ENCODE measurements around the gene PRKAG1.

Gene PRKAG1

DNA sequence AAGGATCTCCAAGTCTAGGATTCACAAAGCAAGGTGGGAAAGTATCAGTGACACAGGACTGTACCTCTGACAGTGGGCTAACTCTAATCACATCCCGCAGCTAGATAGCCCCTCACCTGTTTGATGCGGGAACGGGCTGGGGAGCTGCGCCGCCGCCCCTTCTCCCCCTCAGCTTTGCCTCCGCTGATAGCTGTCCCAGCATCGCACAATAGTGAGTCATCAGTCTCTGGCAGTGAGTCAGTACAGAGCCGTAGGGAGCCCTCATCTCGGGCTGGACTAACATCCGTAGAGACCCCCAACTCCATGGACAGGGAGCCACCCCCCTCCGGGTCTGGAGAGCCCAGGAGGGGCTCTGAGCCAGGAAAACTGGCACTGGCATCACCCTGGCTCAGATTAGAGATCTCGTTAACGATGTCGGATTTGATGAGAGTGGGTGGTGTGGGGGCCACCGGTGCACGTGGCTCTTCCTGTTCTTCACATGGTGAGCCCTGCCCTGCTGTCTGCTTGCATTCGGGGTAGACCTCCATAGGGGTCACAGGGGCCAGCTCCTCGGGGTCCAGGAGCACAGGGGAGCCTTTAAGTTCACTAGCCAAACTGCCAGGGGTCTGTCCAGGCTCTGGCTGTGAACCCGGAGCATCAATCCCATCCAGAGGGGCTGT is 31.1 kb upstream of the PRKAG1 start:
- DNase-seq (ENCODE audit: low spot score), result peak; percentile 45

GRCh38 chr12:49048953-49049352 is 30.4 kb upstream of the PRKAG1 start:
- no peak for DNase-seq (ENCODE audit: low spot score)

DNA sequence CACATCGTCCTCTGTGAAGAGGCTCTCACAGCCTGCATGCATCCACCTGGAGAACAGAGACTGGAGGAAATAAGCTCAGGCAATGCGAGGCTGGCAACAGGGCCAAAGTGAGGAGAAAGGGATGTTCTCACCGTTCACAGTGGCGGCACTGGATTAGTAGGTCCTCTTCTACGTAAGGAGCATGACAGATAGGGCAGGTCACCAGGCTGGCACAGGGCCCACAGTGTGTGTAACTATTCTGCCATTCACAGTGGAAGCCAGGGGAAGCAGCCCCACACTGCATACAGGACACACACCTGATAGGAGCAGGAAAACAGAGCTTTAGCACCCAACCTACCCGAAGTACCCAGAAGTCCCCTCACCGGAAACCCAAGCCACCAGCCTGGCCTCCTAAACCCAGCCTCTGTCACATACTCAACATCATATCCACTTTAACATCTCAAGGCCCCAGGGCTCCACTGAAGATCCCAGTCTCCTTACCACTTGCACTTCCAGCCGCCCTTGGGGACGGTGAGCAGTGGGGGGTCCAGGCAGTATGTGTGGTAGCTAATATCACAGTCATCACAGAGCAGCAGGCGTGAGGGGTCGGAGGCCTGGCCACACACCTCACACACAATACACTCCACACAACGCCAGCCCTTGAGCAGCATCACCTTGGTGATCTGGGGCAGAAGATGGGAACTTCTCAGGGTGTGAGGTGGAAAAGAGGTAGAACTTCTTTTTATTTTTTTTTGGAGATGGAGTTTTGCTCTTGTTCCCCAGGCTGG is 27.7 kb upstream of the PRKAG1 start:
- DNase-seq (ENCODE audit: low spot score), result no peak

- DNase-seq (ENCODE audit: low spot score), result no peak
Observed at GRCh38 chr12:49044660-49045059, 26.1 kb upstream of the PRKAG1 start.

GRCh38 chr12:49043856-49044258 is 25.3 kb upstream of the PRKAG1 start:
- DNase-seq (ENCODE audit: low spot score), result peak; percentile 45

DNA sequence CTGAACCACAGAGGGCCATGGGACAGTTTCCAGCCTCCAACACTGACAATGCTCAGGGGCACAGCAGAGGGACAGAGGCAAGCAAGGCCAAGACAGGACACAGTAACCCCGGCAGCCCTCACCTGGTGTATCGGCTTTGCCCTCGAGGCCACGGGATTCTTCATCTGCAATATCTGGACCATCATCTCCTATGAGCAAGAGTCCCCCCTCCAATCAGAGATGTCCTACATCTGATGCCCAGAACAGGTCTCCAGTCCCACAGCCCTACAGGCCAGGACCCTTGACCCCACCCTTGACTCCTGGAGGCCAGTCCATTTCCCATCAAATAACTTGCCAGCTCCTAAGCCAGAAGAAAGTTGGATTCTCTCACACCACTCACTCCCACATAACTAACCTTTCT is 24.7 kb upstream of the PRKAG1 start:
- DNase-seq (ENCODE audit: low spot score), result no peak

DNA sequence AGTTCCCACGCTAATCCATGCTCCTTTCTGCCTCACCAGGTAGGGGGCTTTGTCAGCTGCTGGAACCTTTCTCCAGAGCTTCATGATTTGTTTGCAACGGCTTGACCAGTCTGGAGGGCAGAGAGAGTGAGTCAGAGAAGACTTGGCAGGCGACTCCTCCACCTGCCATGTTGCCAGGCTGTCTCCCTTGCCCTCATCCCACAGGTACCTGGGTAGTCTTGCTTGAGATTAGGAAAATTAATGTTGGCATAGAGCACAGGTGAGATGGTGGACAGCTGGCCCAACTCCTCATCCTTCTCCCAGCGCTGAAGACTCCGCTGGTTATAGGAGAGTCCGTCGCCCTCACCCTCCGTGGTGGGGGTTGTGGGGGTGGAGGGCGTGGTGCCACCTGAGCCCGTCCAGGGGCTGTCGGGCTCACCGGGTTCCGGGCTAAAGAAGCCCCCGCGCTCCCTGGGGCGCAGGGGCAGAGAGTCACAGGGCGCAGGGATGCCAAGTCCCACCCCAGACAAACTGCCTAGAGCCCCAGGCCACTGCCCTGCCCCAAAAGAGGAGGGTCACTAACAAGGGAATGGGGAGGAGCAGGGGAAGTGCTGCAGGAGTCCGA is 23.4 kb upstream of the PRKAG1 start:
- no peak for DNase-seq (ENCODE audit: low spot score)

DNA sequence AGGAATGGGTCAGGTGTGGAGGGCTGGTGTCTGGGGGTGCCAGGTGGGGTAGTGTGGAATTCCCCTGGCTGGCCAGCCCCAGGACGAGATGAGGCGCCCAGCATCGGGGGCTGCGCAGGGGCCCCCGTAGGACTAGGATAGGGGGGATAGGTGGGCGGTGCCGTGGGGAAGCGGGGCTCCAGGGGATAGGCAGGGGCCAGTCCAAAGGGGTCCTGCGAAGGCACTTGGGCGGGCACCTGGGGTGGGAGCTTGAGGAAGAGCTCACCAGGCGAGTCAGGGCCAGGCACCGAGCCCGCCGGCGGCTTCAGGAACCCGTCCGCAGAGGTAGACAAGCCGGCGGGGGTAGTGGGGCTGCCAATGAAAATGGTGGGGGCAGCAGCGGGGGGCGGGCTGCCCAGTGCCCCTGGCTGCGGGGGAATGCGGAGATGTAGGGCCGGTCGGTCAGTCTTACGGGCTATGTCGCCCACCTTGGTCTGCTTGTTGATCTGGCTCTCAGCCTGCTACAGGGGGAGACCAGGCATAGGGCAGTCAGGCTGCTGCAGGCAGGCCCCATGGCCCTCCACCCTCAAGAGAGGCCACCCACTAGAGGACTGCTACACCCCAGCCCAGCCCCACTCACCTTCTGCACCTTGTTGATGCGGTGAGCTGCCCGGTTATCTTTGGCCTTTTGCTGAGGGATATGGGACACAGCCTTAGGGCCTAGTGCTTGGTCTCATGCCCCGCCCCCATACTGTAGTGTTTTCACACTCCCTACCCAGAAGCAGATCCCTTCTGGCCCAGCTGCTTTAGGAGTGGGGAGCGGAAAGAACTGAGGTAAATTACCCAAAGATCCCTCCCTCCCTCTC is 22.7 kb upstream of the PRKAG1 start:
- DNase-seq (ENCODE audit: low spot score), result no peak

GRCh38 chr12:49040364-49040855 is 21.8 kb upstream of the PRKAG1 start:
- DNase-seq (ENCODE audit: low spot score), result no peak

DNA sequence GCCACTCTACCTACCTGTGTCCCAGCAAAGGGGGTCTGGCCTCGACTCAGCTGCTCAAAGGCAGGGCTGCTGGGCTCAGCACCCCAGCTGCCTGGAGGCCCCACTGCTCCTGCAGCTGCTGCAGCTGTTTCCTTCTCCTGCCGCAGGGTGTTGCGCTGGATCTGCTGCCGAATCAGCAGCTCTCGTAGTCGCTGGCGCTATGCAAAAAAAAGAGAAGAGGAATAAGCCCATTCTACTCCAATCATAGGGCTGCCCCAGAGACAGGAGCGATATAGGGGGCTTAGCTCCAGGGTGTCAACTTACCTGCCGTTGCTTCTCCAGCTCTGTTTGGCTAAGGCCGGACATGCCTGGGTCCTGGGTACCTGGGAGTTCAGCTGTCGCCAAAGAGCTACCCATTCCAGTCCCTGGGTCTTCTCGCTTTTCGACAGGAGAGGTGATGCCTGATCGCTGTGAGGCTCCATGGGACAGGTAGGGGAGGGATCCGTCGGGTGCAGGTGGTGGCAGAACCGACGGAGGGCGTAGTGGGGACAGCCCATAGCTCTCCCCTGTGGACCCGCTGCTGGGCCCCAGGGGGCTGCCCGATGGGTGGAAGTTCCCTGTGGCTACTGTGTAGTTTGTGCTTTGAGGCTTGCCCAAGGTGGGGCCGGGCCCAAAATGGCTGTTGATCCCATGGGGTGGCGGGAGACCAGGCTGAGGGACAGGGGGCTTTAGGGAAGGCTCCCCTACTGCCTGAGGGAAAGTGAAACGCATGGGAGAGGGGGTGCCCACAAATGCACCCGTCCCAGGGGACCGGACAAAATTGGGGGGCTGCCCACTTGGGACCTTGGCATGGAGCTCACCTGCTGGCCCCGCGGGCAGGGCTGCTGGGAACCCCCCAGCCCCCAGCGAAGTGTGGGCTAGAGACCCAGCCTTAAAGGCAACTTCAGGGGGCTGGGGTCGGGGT is 21.1 kb upstream of the PRKAG1 start:
- no peak for DNase-seq (ENCODE audit: low spot score)

DNA sequence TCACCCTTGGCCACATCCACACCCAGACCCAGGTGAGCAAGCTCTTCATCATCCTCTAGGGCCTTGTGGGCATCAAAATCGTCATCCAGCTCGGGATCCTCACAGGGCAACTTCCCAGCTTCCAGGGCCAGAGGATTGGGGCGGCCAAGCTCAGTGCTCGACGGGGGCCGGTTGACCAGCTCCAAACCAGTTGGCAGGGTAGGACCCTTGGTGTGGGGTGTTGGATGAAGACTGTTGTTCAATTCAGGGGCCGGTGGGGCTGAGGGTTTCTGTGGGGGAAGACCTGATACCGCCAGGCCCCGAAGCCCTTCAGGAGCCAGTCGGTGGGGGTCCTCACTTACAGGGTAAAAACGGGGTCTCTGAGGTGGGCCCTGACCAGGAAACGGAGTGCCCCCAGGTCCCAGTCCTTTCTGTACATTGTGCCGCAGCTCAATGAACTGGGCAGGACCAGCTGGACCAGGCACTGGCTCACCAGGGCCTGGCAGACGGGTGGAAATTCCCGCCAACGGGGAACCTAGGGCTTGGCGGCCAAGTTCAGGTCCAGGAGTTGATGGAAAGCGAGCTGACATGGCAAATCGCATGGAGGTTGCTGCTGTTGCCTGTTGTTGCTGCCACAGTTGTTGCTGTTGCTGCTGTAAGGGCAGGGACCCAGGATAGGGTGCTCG is 19.8 kb upstream of the PRKAG1 start:
- DNase-seq (ENCODE audit: low spot score), result no peak

DNA sequence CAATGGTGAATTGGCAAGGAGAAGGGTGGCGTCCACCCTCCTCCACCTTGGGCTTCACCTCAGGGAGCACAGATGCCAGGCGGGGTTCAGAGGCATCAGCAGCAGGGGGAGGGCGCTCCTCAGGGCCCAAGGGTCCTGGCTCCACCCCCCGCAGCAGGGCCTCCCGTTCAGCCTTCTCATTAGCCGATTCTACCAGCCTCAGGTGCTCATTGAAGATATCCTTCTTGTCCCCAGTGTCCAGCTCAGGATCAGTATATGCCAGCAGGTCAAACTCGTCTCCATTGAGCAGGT is 19.3 kb upstream of the PRKAG1 start:
- no peak for DNase-seq (ENCODE audit: low spot score)

- DNase-seq (ENCODE audit: low spot score), result no peak
Observed at GRCh38 chr12:49037111-49037946, 18.8 kb upstream of the PRKAG1 start.

- no peak for DNase-seq (ENCODE audit: low spot score)
Observed at GRCh38 chr12:49036029-49036428, 17.5 kb upstream of the PRKAG1 start.

DNA sequence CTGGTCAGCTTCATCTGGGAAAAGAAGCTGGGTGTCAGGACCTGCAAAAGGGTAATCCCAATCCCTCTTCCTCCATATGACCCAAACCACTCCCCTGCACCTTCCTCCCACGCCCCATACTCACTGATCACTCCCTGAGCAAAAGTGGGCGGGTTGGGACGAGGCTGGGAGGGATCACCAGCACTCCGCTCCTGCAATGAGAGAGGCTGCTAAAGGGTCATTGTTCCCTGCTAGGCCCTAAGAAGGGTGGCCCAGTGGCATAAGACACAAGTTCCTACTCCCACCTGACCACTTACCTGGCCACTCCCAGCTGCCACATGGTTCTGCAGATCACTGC is 15.7 kb upstream of the PRKAG1 start:
- DNase-seq (ENCODE audit: low spot score), result no peak

- DNase-seq (ENCODE audit: low spot score), result no peak
Observed at GRCh38 chr12:49033611-49034285, 15.2 kb upstream of the PRKAG1 start.

DNA sequence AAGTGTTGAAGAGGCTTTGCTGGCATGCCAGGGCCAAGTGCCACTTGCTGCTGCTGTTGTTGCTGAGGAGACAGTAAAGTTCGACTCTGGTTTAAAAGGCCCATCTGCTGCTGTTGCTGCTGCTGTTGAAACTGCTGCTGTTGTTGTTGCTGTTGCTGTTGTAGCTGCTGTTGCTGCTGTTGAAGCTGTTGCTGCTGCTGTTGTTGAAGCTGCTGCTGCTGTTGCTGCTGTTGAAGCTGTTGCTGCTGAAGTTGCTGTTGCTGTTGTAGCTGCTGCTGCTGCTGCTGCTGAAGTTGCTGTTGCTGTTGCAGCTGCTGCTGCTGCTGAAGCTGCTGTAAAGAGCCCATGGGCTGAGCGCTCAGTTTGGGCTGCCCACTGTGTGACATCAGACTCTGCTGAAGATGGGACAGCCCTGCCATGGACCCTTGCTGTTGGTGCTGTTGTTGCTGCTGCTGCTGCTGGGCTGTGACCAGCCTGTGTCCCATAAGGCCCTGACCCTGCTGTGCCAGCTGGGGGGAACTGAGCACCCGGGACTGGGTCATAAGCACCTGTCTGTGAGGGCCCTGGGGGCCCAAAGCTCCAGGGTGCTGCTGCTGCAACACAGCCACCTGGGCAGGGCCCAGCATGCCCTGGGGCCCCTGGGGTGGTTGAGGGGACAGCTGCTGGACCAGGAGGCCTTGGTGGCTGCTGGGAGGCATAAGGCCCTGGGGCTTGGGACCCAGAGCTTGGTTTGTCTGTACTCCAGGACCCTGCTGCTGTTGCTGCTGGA is 14.3 kb upstream of the PRKAG1 start:
- DNase-seq (ENCODE audit: low spot score), result no peak

DNA sequence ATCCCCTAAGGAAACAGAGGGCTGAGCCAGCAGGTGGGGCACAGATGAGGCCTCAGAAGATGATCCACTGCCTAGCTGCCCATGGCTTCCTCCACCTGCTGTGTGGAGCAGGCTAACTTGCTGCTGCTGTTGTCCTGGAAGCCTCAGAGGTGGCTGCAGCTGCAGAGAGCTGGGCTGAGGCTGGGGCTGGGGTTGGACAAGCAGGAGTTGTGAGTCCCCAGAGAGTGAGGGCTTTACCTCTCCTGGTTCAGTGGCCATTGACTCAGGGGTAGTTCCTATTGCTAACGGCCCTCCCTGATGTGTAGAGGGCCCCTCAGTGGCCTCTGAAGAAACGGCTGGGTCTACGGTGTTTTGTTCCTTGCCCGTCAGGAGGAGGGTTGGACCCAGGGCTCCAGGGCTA is 13.7 kb upstream of the PRKAG1 start:
- no peak for DNase-seq (ENCODE audit: low spot score)
